ENCODE measurements around the gene NMS.

Gene NMS

GRCh38 chr2:100470182-100470581 is at the start of gene NMS:
TSS of gene NMS (plus strand) at chr2:100470482. CDS start at chr2:100470489, 7 bp downstream.
- H3K4me3 Mint-ChIP-seq, result no peak within 1 kb of the TSS
- no peak for DNase-seq
- CTCF ChIA-PET, result no interaction called here

GRCh38 chr2:100422320-100423055 is 47.8 kb upstream of the NMS start:
- peaks cover 6% of the 10 kb centered on the region for H3K4me1 Mint-ChIP-seq
- no peak overlapping the region for H3K27ac Mint-ChIP-seq
- H3K27me3 Mint-ChIP-seq, result peaks cover 22% of the 10 kb centered on the region
- no peak for DNase-seq
- H3K4me3 Mint-ChIP-seq, result no peak overlapping the region
- CTCF ChIA-PET, result no interaction called here
- H3K36me3 Mint-ChIP-seq, result no peaks in the 10 kb centered on the region
- no peaks in the 10 kb centered on the region for H3K9me3 Mint-ChIP-seq

More at GRCh38 chr2:100470182-100470581, at the start of gene NMS:
- no peaks in the 10 kb centered on the region for H3K9me3 Mint-ChIP-seq
- H3K4me1 Mint-ChIP-seq, result no peaks in the 10 kb centered on the region
- peaks cover 15% of the 10 kb centered on the region for H3K27me3 Mint-ChIP-seq
- no peaks in the 10 kb centered on the region for H3K36me3 Mint-ChIP-seq
- H3K27ac Mint-ChIP-seq, result no peak within 1 kb of the TSS

- Mint-ChIP-seq H3K9me3 (no peaks in the 10 kb centered on the region), H3K4me1 (peaks cover 5% of the 10 kb centered on the region), H3K27me3 (peaks cover 24% of the 10 kb centered on the region), H3K27ac (no peak overlapping the region), H3K4me3 (no peak overlapping the region), H3K36me3 (no peaks in the 10 kb centered on the region)
- DNase-seq, result no peak
- CTCF ChIA-PET, result no interaction called here
These were observed 46.7 kb upstream of the NMS start for GRCh38 chr2:100423631-100424030.

GRCh38 chr2:100424277-100424875 is 45.9 kb upstream of the NMS start:
- Mint-ChIP-seq H3K27me3 (peaks cover 28% of the 10 kb centered on the region), H3K36me3 (no peaks in the 10 kb centered on the region), H3K9me3 (no peaks in the 10 kb centered on the region), H3K4me1 (peaks cover 4% of the 10 kb centered on the region), H3K27ac (no peak overlapping the region), H3K4me3 (no peak overlapping the region)
- CTCF ChIA-PET, result no interaction called here
- DNase-seq, result no peak

- Mint-ChIP-seq H3K4me3 (no peak overlapping the region), H3K27ac (no peak overlapping the region), H3K36me3 (no peaks in the 10 kb centered on the region), H3K27me3 (peaks cover 29% of the 10 kb centered on the region), H3K4me1 (peaks cover 4% of the 10 kb centered on the region), H3K9me3 (no peaks in the 10 kb centered on the region)
- CTCF ChIA-PET, result no interaction called here
- DNase-seq, result no peak
These were observed 45.2 kb upstream of the NMS start for GRCh38 chr2:100425107-100425506.

- Mint-ChIP-seq H3K27me3 (peaks cover 29% of the 10 kb centered on the region), H3K36me3 (no peaks in the 10 kb centered on the region), H3K4me3 (no peak overlapping the region), H3K27ac (no peak overlapping the region), H3K9me3 (no peaks in the 10 kb centered on the region), H3K4me1 (peaks cover 4% of the 10 kb centered on the region)
- no peak for DNase-seq
- CTCF ChIA-PET, result no interaction called here
These were observed 44.5 kb upstream of the NMS start for GRCh38 chr2:100425573-100426383.

- no peak for DNase-seq
- CTCF ChIA-PET, result no interaction called here
- no peak overlapping the region for H3K27ac Mint-ChIP-seq
- no peak overlapping the region for H3K4me3 Mint-ChIP-seq
- peaks cover 4% of the 10 kb centered on the region for H3K4me1 Mint-ChIP-seq
- H3K36me3 Mint-ChIP-seq, result no peaks in the 10 kb centered on the region
- peaks cover 30% of the 10 kb centered on the region for H3K27me3 Mint-ChIP-seq
- H3K9me3 Mint-ChIP-seq, result no peaks in the 10 kb centered on the region
These were observed 43.9 kb upstream of the NMS start for GRCh38 chr2:100426384-100426720.

GRCh38 chr2:100427111-100427510 is 43.2 kb upstream of the NMS start:
- CTCF ChIA-PET, result no interaction called here
- no peaks in the 10 kb centered on the region for H3K36me3 Mint-ChIP-seq
- H3K4me1 Mint-ChIP-seq, result peaks cover 4% of the 10 kb centered on the region

GRCh38 chr2:100427627-100428258 is 42.5 kb upstream of the NMS start:
- peaks cover 26% of the 10 kb centered on the region for H3K27me3 Mint-ChIP-seq
- peak; percentile 85 for DNase-seq
- H3K36me3 Mint-ChIP-seq, result no peaks in the 10 kb centered on the region
- no peak overlapping the region for H3K4me3 Mint-ChIP-seq
- no peak overlapping the region for H3K27ac Mint-ChIP-seq
- H3K9me3 Mint-ChIP-seq, result no peaks in the 10 kb centered on the region
- CTCF ChIA-PET, result no interaction called here
- peaks cover 4% of the 10 kb centered on the region for H3K4me1 Mint-ChIP-seq

More at GRCh38 chr2:100427111-100427510, 43.2 kb upstream of the NMS start:
- peaks cover 30% of the 10 kb centered on the region for H3K27me3 Mint-ChIP-seq
- H3K4me3 Mint-ChIP-seq, result no peak overlapping the region
- H3K27ac Mint-ChIP-seq, result no peak overlapping the region
- DNase-seq, result no peak
- no peaks in the 10 kb centered on the region for H3K9me3 Mint-ChIP-seq

GRCh38 chr2:100429726-100430125 is 40.6 kb upstream of the NMS start:
- peaks cover 22% of the 10 kb centered on the region for H3K27me3 Mint-ChIP-seq
- no peak overlapping the region for H3K4me3 Mint-ChIP-seq
- no peaks in the 10 kb centered on the region for H3K36me3 Mint-ChIP-seq
- no peak for DNase-seq
- no peaks in the 10 kb centered on the region for H3K9me3 Mint-ChIP-seq
- CTCF ChIA-PET, result no interaction called here
- H3K27ac Mint-ChIP-seq, result no peak overlapping the region
- H3K4me1 Mint-ChIP-seq, result peaks cover 4% of the 10 kb centered on the region

GRCh38 chr2:100437751-100438150 is 32.5 kb upstream of the NMS start:
- H3K27ac Mint-ChIP-seq, result no peak overlapping the region
- CTCF ChIA-PET, result no interaction called here
- DNase-seq, result no peak
- peaks cover 11% of the 10 kb centered on the region for H3K27me3 Mint-ChIP-seq
- H3K4me1 Mint-ChIP-seq, result no peaks in the 10 kb centered on the region
- no peaks in the 10 kb centered on the region for H3K36me3 Mint-ChIP-seq
- H3K4me3 Mint-ChIP-seq, result no peak overlapping the region
- no peaks in the 10 kb centered on the region for H3K9me3 Mint-ChIP-seq

- peaks cover 4% of the 10 kb centered on the region for H3K27me3 Mint-ChIP-seq
- no peaks in the 10 kb centered on the region for H3K4me1 Mint-ChIP-seq
- CTCF ChIA-PET, result no interaction called here
- H3K27ac Mint-ChIP-seq, result no peak overlapping the region
- no peak overlapping the region for H3K4me3 Mint-ChIP-seq
- H3K9me3 Mint-ChIP-seq, result no peaks in the 10 kb centered on the region
- H3K36me3 Mint-ChIP-seq, result no peaks in the 10 kb centered on the region
- DNase-seq, result no peak
These were observed 23.6 kb upstream of the NMS start for GRCh38 chr2:100446696-100447095.

- Mint-ChIP-seq H3K9me3 (peaks cover 4% of the 10 kb centered on the region), H3K4me1 (no peaks in the 10 kb centered on the region), H3K27ac (no peak overlapping the region), H3K27me3 (peaks cover 3% of the 10 kb centered on the region), H3K4me3 (no peak overlapping the region), H3K36me3 (no peaks in the 10 kb centered on the region)
- CTCF ChIA-PET, result no interaction called here
- DNase-seq, result no peak
These were observed 19.2 kb upstream of the NMS start for GRCh38 chr2:100451092-100451491.

GRCh38 chr2:100451734-100452133 is 18.5 kb upstream of the NMS start:
- H3K36me3 Mint-ChIP-seq, result no peaks in the 10 kb centered on the region
- CTCF ChIA-PET, result no interaction called here
- no peaks in the 10 kb centered on the region for H3K4me1 Mint-ChIP-seq
- DNase-seq, result no peak
- H3K27me3 Mint-ChIP-seq, result peaks cover 3% of the 10 kb centered on the region
- H3K27ac Mint-ChIP-seq, result no peak overlapping the region
- H3K9me3 Mint-ChIP-seq, result peaks cover 7% of the 10 kb centered on the region
- no peak overlapping the region for H3K4me3 Mint-ChIP-seq
